Measurements from ENCODE around the gene SPECC1L. TPM values are rescaled to one million over a fixed set of nuclear protein-coding genes. Genes with fewer than 3 reads are reported as not detected.

The SPECC1L gene
- total RNA-seq, 1 experiment from 2014 or later = 40.8 TPM

- peaks cover 5 to 12% of the 10 kb centered on the region in 2 experiments; a peak in 3 of 4 replicates for H3K36me3 ChIP-seq (ENCODE audit: control insufficient read depth in 1 of 2, insufficient read depth in 2 of 2, low read length in 2 of 2)
- no peak overlapping the region for H3K4me2 ChIP-seq (ENCODE audit: low read length)
- no peak overlapping the region for H3K4me3 ChIP-seq (replicated peaks in 1 of 2; ENCODE audit: low read depth in 1 of 2, low read length in 2 of 2)
- DNase-seq (ENCODE audit: low read depth, low spot score) = no peak
- no peaks in the 10 kb centered on the region for H4K20me1 ChIP-seq (ENCODE audit: insufficient read depth)
- CTCF ChIA-PET = no interaction called here
- ATAC-seq = no peak
- TF ChIP-seq POLR2AphosphoS5 (IDR thresholded peaks at IDR 0.05; ENCODE audit: low read depth, low read length) (no peak), ATF3 (IDR thresholded peaks at IDR 0.05) (no peak), CBX3 (IDR thresholded peaks at IDR 0.05; ENCODE audit: low read depth) (no peak), SP1 (IDR thresholded peaks at IDR 0.05; ENCODE audit: low read depth) (no peak), REST (IDR thresholded peaks at IDR 0.05; ENCODE audit: low read depth) (no peak), ZFX (IDR thresholded peaks at IDR 0.05) (no peak), EZH2phosphoT487 (IDR thresholded peaks at IDR 0.05; ENCODE audit: borderline replicate concordance) (no peak), JUND (IDR thresholded peaks at IDR 0.05) (no peak), CEBPB (IDR thresholded peaks at IDR 0.05; ENCODE audit: low read depth) (no peak)
- BruUV-seq (replicated peaks) = no TSS peak
- no peaks in the 10 kb centered on the region; the same call in 1 of the 2 replicates for H3K79me2 ChIP-seq (ENCODE audit: insufficient read depth, low read length)
- no peaks in the 10 kb centered on the region for H3K27me3 ChIP-seq (ENCODE audit: insufficient read depth, low read length)
- RAD21 ChIA-PET (ENCODE audit: low non-redundant PET in 1 of 2, low total read pairs in 2 of 2, uncharacterized antibody in 2 of 2, unreplicated experiment in 2 of 2) = no interaction called here
- H3K4me1 ChIP-seq (ENCODE audit: control insufficient read depth in 1 of 2, insufficient read depth in 2 of 2, low read length in 2 of 2) = peaks cover 0 to 8% of the 10 kb centered on the region in 2 experiments; a peak in 1 of 4 replicates
- POLR2A ChIA-PET = no interaction called here
- no peak overlapping the region for H2AFZ ChIP-seq (ENCODE audit: low read depth, low read length, poor library complexity, severe bottlenecking)
- H3K9me3 ChIP-seq (ENCODE audit: control insufficient read depth in 1 of 2, insufficient read depth in 1 of 2, low read depth in 1 of 2, low read length in 2 of 2) = no peaks in the 10 kb centered on the region
- no peaks in the 10 kb centered on the region for H3K9me2 ChIP-seq (ENCODE audit: insufficient read depth)
- no peak overlapping the region for H3K9ac ChIP-seq (ENCODE audit: low read length)
- intact Hi-C loops (cut with micrococcal nuclease) = no loop called here
- no peak overlapping the region for H3K27ac ChIP-seq (ENCODE audit: low read depth, low read length)
Measured at GRCh38 chr22:24412274-24412673, 141.6 kb downstream of the SPECC1L start.
